ENCODE results near the gene MET.
"Not testable (repeated sequence)": the region's sequence is repeated elsewhere in the genome, so short reads cannot be mapped to it uniquely, and the experiment has no call there.

The MET gene

DNA sequence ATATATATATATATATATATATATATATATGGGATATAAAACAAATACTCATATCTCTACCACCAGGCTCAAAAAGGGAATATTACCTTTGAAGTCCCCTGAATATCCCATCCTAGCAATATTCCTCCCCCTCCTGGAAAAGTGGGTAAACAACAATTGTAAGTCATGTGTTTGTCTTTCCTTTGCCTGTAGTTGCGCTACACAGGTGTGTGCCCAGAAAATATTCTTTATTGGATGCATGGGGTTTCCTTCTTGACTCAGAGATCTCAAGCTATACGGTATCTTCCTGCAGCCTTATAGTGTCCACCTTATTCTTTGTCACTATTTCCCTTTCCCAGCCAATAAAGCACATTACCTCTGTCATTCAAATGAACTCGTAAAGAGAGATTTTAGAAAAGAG is 54.2 kb downstream of the MET start:
- in situ Hi-C loops (cut with MboI; ENCODE audit: low sequenced_read_pairs), result no loop called here

DNA sequence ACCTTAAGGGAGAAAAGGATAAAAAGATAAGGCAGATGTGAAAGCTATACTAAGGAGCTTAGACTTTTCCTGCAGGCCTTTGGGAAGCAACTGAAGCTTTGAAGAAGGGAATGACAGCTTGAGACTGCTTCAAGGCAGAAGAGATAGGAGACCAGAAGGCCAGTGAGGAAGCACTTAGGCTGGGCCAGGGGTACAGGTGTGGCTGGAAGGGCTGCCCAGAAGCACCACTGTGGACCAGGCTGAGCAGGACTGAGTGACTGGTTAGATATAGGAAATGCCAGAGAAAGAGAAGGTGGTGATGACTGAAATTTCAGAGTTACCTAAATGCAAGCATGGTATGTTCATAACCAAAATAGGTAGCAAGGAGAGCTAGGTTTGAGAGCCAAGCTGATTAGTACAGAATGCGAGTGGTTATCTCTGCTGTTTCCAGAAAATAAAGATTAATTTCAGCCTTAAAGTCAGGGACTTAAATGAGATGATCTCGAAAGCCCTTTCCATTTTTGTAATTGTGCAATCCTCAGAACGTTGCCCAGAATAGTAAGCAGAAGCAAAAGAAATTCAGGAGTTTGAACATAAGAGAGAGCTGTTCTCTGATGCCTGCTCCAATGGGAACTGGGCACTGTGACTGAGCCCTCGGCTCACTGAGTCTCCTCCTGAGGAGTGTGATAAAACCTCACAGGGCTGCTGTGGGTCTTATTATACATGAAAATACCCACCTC is 54.9 kb downstream of the MET start:
- in situ Hi-C loops (cut with MboI; ENCODE audit: low sequenced_read_pairs), result no loop called here

DNA sequence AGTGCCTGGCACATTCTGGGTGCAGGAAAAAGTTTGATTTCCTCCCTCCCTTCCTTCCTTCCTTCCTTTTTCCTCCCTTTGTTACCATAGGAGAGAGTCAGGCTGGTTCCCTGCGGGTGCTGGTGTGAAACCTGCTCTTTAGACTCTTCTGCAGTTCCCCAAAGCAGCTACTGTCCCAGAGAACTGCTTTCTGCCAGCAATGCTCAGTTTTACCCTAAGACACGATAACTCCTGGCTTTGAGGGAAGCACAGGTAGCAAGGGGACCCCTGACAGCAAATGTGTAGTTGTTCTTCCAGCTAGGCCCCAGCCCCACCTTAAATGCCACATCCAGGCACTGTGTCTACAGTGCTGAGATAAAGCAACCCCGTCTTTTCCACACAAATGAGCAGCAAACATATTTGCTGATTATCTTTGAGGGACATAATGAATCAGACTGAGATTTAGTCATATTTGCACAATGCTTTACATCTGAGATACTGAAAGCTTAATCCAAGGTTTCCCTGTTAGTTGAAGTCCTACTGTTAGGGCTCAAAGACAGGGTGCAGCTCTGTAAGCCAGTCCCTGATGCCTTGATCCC is 55.5 kb downstream of the MET start:
- in situ Hi-C loops (cut with MboI; ENCODE audit: low sequenced_read_pairs), result no loop called here

DNA sequence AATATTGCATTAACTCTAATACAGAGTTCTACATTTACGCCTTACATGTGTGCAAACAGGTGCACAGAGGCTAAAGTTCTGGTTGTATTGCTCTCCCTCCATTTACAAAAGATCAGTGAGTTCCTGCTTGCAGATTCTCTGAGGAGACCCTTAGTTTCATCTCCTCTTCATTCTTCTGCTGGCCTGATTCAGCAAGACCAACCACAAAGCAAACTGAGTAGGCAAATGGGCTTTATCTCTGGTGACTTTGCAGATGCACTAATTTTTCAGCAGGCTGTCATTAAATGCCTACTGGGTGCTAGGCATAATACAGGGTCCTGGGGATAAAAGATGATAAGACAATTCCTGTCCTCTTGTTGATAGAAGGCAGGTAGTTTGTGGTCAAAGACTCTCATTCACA is 56.4 kb downstream of the MET start:
- in situ Hi-C loops (cut with MboI; ENCODE audit: low sequenced_read_pairs), result no loop called here

DNA sequence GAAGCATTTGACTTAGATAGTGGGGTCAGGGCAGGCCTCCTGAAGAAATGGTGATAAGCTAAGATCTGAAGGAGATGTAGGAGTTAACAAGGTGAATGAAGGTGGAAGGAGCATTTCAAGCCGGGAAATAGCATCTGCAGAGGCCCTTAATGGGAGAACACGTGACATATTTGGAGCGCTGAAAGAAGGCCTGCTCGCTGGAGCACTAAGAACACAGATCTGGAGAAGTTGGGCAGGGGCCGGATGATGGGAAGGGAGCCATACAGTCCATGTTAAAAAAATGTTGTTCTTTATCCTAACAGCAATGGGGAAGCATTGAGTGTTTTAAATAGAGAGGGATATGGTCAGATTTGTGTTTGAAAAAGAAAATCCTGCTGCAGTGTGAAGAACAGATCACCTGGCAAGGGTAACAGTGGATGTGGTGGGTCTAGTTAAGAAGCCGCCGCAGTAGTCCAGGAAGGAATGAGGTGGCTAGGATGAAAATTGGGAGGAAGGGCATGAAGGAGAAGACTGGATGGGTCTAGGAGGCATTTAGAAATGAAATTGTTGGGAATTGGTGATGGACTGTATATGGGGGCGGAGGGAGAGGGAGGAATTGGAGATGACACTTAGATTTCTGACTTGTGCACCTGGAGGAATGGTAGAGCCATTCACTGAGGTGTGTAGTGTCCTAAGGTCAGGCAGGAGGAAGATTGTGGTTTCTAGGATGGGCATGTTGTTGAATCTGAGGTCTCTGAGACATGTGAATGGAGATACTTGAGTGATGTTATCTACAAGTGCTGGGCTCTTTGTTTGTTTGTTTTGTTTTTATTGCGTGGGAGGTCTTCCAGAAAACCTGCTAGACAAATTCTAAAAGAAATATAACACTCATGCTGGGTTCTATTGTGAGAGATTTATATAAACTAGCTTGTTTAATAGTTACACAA is 58.4 kb downstream of the MET start:
- in situ Hi-C loops (cut with MboI; ENCODE audit: low sequenced_read_pairs), result no loop called here

DNA sequence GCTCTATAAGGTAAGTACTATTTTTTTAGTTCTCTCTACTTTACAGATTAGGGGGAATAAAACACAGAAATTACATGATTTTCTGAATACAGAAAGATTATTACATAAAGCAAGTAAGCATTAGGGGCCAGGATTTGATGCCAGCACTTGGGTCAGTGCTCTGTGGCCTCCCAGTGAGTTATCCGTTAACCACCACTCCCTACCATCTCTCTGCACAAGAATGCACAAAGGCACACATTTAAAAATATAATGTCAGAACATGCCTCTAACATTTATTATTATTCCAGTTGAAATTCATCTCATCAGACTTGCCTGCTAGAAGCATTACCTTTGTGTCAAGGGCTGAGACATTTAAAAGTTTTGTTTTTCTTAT is 59.0 kb downstream of the MET start:
- in situ Hi-C loops (cut with MboI; ENCODE audit: low sequenced_read_pairs), result no loop called here

DNA sequence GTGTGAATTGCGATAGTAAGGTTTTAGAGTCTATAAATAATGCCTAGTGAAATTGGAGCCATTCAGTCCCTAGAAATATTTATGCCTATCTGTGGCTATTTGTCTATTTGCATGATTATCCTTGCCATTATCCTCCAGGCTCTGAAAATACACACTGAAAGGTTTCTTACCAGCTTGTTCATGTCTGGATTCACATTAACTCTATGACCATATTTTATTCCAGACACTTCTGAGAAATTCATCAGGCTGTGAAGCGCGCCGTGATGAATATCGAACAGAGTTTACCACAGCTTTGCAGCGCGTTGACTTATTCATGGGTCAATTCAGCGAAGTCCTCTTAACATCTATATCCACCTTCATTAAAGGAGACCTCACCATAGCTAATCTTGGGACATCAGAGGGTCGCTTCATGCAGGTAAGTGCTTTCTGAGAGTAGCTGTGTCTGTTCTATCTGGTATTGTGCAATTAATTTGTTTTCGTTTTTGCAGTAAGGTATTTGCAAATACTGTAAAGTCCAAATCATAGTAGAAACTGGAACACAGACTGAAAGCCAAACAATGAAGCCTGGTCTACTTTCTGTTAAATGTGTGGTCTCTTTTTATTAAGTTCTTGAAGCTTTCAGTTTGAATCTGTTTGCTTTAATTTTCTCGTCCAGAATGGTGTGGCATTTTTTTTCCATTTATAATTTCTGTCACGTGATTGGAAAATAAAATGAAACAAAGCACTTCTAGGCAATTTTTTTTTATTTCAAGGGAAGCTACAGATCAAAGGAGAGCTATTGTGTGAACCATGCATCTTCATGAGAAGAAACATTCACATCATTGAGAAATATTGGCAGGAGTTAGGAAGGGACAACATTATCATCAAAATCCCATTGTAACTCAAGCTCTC is 59.7 kb downstream of the MET start:
- in situ Hi-C loops (cut with MboI; ENCODE audit: low sequenced_read_pairs), result no loop called here

DNA sequence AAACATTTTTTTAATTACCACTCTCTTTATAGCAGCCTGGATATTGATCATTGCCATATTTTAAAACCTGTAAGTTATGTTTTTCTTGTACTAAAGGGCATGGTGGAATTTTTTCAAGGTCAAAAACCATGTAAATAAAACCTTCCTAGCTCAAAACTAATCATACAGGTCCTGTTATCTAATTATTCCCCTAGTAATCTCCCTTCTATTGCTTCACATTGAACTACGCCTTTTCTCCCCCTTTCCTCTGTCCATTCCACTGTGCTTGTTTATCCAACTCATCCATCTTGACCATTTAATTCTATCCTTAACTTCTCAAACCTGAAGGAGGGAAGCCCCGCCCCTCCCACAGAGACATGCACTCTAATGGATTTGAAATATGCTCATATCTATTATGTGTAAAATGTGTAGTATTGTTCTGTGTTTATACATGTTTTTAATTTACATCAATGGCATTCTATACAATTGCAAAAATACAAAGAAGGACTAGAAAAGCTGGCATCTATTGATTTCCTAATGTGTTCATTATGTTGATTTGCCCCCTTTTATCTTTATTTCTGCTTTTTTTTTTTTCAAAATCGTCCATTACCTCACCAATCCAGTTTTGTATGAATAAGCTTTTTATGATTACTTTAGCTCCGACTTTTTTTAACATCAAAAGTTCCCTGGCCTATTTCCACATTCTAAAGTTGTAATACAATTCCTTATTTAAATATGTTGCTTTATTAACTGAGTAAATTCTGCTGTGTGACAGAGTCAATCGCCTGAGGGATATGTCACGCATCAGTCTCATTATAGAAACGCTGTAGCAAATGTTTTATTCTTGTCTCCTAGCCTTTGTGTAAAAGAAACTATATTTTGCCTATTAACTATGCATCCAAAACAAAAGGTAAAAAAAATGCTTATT is 61.0 kb downstream of the MET start:
- in situ Hi-C loops (cut with MboI; ENCODE audit: low sequenced_read_pairs), result no loop called here

DNA sequence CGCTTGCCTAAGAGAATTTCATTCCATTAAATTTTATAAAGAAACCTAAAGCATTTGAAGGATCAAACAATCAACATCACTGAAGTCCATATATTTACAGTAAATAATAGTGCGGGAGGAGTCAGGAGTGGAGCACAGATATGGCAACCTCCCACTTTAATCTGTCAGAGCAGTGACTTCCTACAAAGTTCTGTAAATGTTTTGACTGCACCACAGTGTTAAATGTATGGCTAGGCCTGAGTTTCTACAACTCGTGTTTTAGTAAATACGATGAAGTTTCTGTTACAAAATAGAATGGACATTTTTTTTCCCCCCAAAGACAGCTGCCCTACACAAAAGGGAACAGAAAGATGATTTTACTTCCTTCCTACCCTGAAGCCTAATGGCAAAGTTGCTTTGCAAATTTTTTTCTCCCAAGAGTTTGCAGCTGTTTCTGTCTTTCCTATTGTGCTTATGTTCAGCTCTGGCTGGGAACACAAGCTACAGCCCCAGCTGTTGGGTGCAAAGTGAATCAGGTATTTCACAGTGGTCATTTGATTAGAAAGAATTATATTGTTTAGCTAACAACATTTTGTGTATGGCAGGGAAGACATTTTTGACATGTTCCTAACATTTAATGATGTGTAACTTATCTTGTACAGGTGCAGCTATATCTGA is 62.1 kb downstream of the MET start:
- in situ Hi-C loops (cut with MboI; ENCODE audit: low sequenced_read_pairs), result no loop called here

DNA sequence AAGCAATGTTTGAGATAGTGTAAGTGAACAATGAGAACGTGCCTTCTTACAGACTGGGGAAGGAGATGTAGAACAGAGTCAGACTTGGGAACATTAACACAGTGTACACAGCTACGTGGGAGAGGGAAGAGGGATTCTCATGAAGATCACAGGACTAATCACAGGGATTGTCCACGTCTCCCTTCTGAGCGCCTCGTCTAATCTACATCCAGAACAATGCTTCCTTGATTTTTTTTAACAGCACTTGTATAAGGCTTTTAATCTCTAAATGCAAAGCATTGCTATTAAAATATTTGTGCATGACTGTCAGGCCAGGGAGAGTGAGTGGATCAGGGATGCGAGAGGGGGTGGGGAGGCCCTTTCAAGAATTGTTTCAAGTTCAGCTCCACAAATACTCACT is 62.7 kb downstream of the MET start:
- in situ Hi-C loops (cut with MboI; ENCODE audit: low sequenced_read_pairs), result no loop called here

DNA sequence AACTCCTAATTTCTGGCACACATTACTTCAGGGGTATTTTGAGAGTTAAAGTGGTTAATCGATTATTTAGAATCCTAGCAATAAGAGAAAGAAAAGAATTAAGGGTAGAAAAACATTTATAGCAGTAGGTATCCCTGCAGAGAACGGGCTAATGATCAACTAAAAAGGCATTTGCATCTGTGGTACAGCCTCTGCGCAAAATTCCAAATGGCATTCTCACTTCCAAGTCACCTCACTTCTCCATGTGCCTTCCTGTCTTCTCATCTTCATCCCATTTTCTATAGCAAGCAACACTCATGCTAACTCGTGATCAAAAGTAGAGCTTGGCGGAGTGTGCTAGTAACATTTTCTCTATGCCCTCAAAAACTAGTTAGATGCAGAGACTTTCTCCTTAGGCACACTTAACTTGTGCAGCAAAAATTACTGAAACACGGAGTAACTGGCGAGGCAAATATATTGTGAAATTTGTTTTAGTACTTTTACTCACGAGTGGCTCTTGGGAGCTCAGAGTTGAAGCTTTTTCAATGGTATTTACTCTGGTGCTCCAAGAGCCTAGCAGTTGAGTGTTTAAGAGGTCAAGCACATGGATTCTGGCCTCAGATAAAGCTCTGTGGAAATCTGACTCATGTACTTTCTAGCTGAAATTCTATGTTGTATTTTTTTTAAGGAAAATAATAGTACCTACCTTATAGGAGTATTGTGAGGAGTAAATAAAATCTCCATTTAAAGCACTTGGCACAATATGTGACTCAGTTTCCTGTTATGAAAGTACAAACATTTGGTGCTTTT is 65.1 kb downstream of the MET start:
- in situ Hi-C loops (cut with MboI; ENCODE audit: low sequenced_read_pairs), result no loop called here

DNA sequence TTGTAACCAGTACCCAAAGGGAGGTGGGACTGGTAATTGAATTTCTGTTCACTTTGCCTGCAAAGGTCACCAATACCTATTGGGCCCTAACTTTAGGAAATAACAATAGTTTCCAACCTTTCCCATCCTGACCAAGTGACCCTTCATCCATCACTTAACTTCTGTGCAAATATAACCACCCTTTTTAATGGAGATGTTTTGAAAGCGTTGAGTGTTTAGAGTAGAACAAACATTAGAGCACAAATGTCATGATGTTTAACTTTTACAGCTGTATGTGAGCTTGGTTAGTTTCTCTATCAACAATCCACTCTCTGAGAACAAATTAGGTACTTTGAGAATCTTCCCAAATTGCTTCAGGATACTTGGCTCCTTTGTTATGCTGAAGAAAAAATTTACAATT is 66.4 kb downstream of the MET start:
- in situ Hi-C loops (cut with MboI; ENCODE audit: low sequenced_read_pairs), result no loop called here

DNA sequence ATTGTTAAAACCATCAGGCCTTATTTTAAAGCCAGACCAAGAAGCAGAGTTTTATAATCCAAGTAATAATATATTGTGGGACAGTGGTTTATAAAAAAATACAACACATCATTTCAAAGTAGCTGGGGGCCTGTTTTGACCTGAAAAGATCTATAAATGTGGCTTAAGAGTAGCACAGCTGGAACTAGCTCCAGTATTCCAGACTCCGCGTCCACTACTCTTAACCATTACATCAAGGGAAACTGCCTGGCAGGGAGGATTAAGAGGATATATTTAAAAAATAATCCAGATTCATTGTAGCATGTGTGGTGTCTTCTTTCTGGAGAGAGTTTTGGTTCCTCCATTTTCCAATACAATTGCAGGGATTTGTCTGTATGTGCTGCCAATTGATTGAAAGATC is 67.3 kb downstream of the MET start:
- in situ Hi-C loops (cut with MboI; ENCODE audit: low sequenced_read_pairs), result no loop called here

DNA sequence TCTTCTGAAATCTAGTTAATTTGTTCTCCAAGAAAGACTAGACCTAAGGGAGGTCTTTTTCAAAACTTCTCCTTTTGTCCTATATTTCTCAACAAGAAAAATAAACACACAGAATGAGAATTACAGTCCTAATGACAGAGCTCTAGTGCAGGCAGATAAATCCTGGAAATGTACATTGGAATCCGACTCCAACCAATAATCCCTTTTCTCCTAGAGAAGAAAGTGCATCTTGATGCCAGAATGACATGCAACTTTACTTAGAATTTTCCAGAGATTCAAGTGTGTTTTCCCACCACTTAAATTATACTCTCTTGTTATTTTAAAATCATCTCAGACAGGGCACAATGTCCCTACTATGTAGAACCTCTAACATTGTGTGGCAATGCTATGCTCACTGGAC is 68.2 kb downstream of the MET start:
- in situ Hi-C loops (cut with MboI; ENCODE audit: low sequenced_read_pairs), result no loop called here

DNA sequence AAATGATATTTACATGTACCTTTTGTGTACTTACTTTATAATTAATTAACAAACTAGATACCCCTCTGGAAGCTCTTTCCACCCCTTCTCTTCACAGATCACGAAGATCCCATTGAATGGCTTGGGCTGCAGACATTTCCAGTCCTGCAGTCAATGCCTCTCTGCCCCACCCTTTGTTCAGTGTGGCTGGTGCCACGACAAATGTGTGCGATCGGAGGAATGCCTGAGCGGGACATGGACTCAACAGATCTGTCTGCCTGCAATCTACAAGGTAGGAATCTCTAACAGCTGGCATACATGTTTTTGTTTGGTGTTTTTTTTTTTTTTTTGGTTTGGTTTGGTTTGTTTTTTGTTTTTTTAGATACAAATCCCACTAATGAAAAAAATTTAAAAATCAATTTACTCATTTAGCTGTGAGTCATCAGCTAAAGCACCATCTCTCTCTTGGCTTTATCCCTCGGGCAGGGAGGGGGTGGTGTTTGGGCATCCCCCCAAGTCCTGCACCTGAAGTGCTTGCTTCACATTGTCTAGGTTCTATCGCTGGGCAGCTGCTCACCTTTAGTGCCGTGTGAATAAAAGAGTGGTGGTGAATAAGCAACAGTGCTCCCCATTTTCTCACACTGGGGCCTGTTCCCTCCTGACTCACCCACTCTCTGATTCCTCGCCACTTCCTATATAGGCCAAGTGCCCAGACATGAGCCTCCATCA is 68.9 kb downstream of the MET start:
- in situ Hi-C loops (cut with MboI; ENCODE audit: low sequenced_read_pairs), result no loop called here

DNA sequence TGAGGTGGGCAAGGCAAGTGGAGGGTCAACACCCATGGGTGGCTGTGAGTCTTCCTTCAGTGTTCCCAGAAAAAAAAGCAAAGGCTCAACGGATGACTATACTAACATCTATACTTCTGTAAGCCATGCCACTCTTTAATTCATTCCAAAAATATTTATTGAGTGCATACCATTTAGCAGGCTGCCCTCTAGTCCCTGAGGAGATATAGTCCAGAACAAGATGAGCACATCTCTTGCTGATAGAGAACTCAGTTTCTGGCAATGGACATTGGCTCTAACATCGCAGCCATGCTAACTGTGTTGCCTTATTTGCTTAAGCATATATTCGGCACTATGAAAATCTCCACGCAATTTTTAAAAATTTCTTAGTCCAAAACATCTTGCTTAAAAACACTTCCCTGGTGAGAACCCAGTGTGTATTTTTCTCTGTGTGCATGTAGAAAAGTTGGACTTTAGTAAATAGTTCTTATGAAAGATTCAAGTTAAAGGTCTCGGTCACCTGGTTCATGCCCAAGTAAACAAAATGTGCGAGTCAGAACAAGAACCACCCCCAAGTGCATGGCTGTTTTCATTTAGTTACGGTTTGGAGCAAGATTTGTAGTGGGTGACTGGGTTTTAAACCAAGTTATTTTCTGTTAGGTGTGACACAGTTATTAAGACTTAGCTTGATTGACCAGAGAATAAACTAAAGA is 69.8 kb downstream of the MET start:
- in situ Hi-C loops (cut with MboI; ENCODE audit: low sequenced_read_pairs), result no loop called here

DNA sequence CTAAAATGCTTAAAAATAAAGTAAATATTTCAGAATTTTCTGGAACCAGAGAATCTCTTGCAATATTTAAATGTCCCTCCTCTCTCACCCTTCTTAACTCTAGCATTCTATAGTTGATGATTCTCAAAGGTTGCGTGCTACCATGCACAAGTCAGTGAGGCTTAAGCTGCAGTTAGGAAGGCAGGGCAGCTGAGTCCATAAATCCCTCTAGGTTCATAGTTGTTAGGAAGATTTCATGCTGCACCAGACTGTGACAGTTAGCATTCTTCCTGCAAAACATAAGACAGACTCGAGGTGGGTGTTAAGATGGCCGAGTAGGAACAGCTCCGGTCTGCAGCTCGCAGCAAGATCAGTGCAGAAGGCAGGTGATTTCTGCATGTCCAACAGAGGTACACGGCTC is 70.6 kb downstream of the MET start:
- in situ Hi-C loops (cut with MboI; ENCODE audit: low sequenced_read_pairs), result no loop called here

DNA sequence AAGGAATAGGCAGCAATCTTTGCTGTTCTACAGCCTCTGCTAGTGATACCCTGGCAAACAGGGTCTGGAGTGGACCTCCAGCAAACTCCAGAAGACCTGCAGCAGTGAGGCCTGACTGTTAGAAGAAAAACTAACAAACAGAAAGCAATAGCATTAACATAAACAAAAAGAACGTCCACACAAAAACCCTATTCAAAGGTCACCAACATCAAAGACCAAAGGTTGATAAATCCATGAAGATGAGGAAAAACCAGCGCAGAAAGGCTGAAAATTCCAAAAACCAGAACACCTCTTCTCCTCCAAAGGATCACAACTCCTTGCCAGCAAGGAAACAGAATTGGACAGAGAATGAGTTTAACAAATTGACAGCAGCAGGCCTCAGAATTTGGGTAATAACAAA is 71.8 kb downstream of the MET start:
- in situ Hi-C loops (cut with MboI; ENCODE audit: low sequenced_read_pairs), result not testable (repeated sequence)
